ENCODE data around the gene SMARCD1. TPM values are rescaled to one million over a fixed set of nuclear protein-coding genes. Genes with fewer than 3 reads are reported as not detected.

The SMARCD1 gene
- total RNA-seq, 2 donors from 2014 or later, result 34.2 to 52.7 TPM

- Histone ChIP-seq H3K27ac (no peak overlapping the region), H3K4me1 (peaks cover 9% of the 10 kb centered on the region), H3K36me3 (replicated peaks in 1 of 2; ENCODE audit: insufficient read depth in 1 of 2, low read depth in 2 of 2) (peaks cover 0 to 2% of the 10 kb centered on the region in 2 donors), H3K4me3 (no peak overlapping the region), H3K27me3 (no peaks in the 10 kb centered on the region), H3K9me3 (no peaks in the 10 kb centered on the region)
- 81 to 83% methylated on average over 3 of the region's 3 CpGs for WGBS, 2 donors
- intact Hi-C loops (cut with DNase I), result no loop called here
- DNase-seq, result no peak
- no peak for TF ChIP-seq CTCF (IDR thresholded peaks at IDR 0.05)
- no peak for TF ChIP-seq POLR2A (IDR thresholded peaks at IDR 0.05)
- no peak for ATAC-seq
Measured at GRCh38 chr12:50120953-50121352, 35.8 kb downstream of the SMARCD1 start.

GRCh38 chr12:50121641-50122040 lies 36.5 kb downstream of the SMARCD1 start:
- WGBS, 2 donors, result 85 to 97% methylated on average over 5 of the region's 5 CpGs
- H3K4me3 ChIP-seq, result no peak overlapping the region
- TF ChIP-seq CTCF (IDR thresholded peaks at IDR 0.05) (no peak), POLR2A (IDR thresholded peaks at IDR 0.05) (no peak)
- no peak overlapping the region for H3K27ac ChIP-seq
- intact Hi-C loops (cut with DNase I), result no loop called here
- peaks cover 8% of the 10 kb centered on the region for H3K4me1 ChIP-seq
- no peaks in the 10 kb centered on the region for H3K9me3 ChIP-seq
- no peak for DNase-seq
- peaks cover 0 to 2% of the 10 kb centered on the region in 2 donors for H3K36me3 ChIP-seq (replicated peaks in 1 of 2; ENCODE audit: insufficient read depth in 1 of 2, low read depth in 2 of 2)
- no peaks in the 10 kb centered on the region for H3K27me3 ChIP-seq
- no peak for ATAC-seq

- no peaks in the 10 kb centered on the region for H3K27me3 ChIP-seq
- H3K4me1 ChIP-seq, result no peaks in the 10 kb centered on the region
- intact Hi-C loops (cut with DNase I), result no loop called here
- TF ChIP-seq CTCF (IDR thresholded peaks at IDR 0.05), result no peak
- TF ChIP-seq POLR2A (IDR thresholded peaks at IDR 0.05), result no peak
- H3K4me3 ChIP-seq, result no peak overlapping the region
- peaks cover 0 to 4% of the 10 kb centered on the region in 2 donors for H3K36me3 ChIP-seq (replicated peaks in 1 of 2; ENCODE audit: insufficient read depth in 1 of 2, low read depth in 2 of 2)
- H3K27ac ChIP-seq, result no peak overlapping the region
- 81 to 90% methylated on average over 2 of the region's 2 CpGs for WGBS, 2 donors
- DNase-seq, result no peak
- H3K9me3 ChIP-seq, result no peaks in the 10 kb centered on the region
- ATAC-seq, result no peak
Measured at GRCh38 chr12:50123203-50123602, 38.1 kb downstream of the SMARCD1 start.

- intact Hi-C loops (cut with DNase I), result no loop called here
Measured at GRCh38 chr12:50127546-50127945, 42.4 kb downstream of the SMARCD1 start.

More at GRCh38 chr12:50127546-50127945, 42.4 kb downstream of the SMARCD1 start:
- H3K9me3 ChIP-seq, result no peaks in the 10 kb centered on the region
- H3K4me3 ChIP-seq, result no peak overlapping the region
- 56 to 59% methylated on average over 2 of the region's 2 CpGs for WGBS, 2 donors
- ATAC-seq (no peak), DNase-seq (no peak)
- H3K36me3 ChIP-seq (replicated peaks in 1 of 2; ENCODE audit: insufficient read depth in 1 of 2, low read depth in 2 of 2), result peaks cover 0 to 10% of the 10 kb centered on the region in 2 donors
- no peaks in the 10 kb centered on the region for H3K4me1 ChIP-seq
- TF ChIP-seq CTCF (IDR thresholded peaks at IDR 0.05), result no peak
- TF ChIP-seq POLR2A (IDR thresholded peaks at IDR 0.05), result no peak
- no peaks in the 10 kb centered on the region for H3K27me3 ChIP-seq
- H3K27ac ChIP-seq, result no peak overlapping the region
